ENCODE results near the gene THAP7. TPM values are rescaled to one million over a fixed set of nuclear protein-coding genes. Genes with fewer than 3 reads are reported as not detected.

The THAP7 gene
- total RNA-seq, 1 experiment from 2014 or later, result 55.0 TPM

DNA sequence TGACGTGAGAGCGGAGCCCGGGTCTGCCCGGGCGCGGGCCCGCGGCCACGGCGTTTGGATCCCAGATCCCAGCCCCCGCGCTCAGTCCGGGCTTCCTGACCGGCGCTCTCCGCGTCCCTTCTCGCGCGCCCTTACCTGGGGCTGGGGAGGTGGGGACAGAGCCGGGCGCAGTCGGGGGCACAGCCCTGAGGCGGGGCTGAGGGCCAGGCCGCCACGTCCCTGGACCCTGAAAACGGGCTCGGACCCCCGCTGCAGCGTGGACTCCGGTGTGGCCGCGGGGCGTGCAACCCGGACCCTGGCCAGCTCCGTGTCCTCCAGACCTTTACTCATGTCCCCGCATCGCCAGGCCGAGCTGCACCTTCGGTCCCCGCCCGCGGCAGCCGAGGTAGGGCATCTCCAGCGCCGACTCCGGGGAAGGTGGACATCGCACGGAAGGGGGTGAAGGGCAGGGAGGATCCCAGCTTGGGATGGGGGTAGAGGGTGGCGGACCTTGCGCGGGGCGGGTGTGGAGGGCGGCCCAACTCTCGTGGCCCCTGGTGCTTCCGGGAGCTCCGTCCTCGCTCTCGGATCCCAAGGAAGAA, 44.7 kb downstream of the THAP7 start:
- in situ Hi-C loops (cut with HindIII; ENCODE audit: low pct_unique_long_range_greater_than_20kb, low sequenced_read_pairs), result no loop called here
- DNase-seq (ENCODE audit: low read depth), result peak; percentile 44

- in situ Hi-C loops (cut with HindIII; ENCODE audit: low pct_unique_long_range_greater_than_20kb, low sequenced_read_pairs), result no loop called here
- DNase-seq (ENCODE audit: low read depth), result peak; percentile 42
Measured at GRCh38 chr22:20956258-20957101, 45.4 kb downstream of the THAP7 start.

DNA sequence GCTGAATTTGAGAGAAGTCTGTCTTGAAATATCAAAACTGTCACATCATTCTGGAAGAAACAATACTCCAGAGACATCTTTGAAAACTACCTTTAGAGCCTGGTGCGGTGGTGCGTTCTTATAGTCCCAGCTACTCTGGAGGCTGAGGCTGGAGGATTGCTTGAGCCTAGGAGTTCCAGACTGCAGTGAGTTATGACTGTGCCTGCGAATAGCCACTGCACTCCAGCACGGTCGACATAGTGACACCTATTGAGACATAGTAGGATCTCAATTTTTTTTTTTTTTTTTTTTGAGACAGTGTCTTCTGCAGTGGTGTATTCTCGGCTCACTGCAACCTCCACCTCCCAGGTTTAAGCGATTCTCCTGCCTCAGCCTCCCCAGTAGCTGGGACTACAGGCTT, 46.4 kb downstream of the THAP7 start:
- no peak for DNase-seq (ENCODE audit: low read depth)
- in situ Hi-C loops (cut with HindIII; ENCODE audit: low pct_unique_long_range_greater_than_20kb, low sequenced_read_pairs), result no loop called here

GRCh38 chr22:20953668-20954500, 48.0 kb downstream of the THAP7 start:
- in situ Hi-C loops (cut with HindIII; ENCODE audit: low pct_unique_long_range_greater_than_20kb, low sequenced_read_pairs), result no loop called here
- DNase-seq (ENCODE audit: low read depth), result no peak

DNA sequence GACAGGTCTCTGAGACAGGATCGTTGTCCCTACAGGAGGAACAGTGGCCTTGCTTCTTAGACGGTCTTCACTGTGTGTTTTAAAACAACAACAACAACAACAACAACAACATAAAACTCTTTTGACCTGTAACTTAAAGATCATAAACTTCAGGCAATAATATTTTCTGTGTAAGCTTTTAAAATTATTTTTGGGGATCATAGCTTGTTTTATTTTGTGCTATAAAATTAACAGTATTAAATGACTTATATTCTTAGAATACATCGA, 48.6 kb downstream of the THAP7 start:
- no peak for DNase-seq (ENCODE audit: low read depth)
- in situ Hi-C loops (cut with HindIII; ENCODE audit: low pct_unique_long_range_greater_than_20kb, low sequenced_read_pairs), result no loop called here

DNA sequence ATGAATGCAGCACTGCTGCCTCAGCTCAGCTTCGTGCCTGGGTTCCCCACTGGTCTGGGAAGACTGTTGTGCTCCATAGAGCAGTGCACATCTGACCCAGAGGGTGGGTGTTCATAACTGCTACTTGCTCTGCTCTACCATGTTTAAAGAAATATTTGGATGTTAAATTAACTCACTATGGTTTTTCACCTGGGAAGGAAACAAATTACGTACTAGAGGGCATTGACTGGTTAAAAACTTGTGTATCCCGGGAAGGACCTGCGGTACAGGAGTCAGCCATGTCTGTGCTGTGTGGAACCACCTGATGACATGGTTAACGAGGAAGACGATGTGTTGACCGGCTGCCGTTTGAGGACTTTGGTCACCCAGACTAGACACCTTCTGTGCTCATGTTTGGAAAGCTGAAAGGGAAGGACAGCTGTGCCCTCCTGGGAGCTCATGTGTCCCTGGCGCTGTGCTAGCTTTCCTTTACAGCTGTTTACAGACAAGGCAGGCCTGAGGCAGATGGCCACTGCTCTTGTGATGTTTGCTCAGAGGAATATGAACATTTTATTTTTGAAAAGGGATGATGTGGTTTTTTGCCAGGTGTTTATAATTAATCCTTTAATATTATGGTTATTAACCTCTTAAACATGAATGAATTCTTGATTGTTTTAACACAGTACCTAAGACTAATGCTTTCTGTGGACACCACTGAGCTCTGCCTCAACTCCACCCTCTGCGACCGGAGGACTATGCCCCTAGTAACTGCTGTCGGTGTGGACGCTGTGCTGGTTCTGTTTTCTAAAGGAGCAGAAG, 49.2 kb downstream of the THAP7 start:
- no peak for DNase-seq (ENCODE audit: low read depth)
- in situ Hi-C loops (cut with HindIII; ENCODE audit: low pct_unique_long_range_greater_than_20kb, low sequenced_read_pairs), result no loop called here

- DNase-seq (ENCODE audit: low read depth), result no peak
- in situ Hi-C loops (cut with HindIII; ENCODE audit: low pct_unique_long_range_greater_than_20kb, low sequenced_read_pairs), result no loop called here
Measured at GRCh38 chr22:20951932-20952380, 50.0 kb downstream of the THAP7 start.

DNA sequence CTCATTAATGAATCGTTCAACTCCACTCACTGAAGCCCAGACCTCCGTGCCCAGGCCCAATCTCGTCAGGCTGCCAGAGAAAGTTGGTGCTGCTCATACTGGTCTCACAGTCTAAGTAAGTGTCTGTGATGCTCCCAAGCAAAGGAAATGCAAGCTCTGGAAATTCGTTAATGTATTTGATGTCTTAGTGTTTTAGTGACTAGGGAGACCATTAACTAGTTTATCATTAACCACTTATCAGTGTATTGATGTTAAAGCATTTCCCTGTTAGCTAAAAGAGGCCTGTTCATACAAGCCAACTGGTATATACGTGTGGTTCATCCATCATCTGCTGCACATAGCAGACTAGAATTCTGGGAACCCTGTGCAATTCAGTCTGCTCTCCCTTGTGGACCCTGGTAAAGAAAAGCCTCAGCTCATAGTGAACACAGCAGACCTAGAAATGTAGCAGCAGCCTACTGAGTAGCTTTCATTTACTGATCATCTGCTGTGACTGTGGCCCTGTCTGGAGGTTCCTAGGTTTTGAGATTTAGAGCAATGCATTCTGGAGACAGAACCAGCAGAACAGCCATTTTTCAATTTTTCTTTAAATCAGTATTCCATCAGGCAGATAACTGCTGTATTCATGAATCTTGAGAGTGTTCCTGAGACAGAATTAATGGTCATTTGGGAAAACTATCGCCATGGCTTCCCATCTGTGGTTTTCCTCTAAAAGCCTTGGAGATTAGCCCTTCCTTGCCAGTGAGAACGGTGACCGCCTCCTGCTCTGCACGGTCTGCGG, 50.6 kb downstream of the THAP7 start:
- peak; percentile 76 for DNase-seq (ENCODE audit: low read depth)
- in situ Hi-C loops (cut with HindIII; ENCODE audit: low pct_unique_long_range_greater_than_20kb, low sequenced_read_pairs), result no loop called here

DNA sequence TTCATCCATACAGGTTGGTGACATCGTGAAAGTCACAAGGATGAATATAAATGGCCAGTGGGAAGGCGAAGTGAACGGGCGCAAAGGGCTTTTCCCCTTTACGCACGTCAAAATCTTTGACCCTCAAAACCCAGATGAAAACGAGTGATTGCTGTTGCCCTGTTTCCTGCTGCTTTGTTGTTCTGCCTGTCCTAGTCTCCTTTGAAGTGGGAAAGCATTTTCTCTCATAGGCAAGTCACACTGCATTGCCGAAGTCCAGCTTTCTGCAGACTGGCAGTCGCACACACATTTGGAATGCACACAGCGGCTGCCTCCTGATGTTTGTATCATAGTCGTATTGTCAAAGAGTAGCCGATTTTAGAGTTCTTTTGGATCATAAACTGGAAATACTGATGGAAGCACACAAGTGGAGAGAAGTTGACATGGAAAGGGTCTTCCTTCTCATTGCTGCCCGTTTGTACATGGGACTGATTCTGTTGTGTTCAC, 52.2 kb downstream of the THAP7 start:
- DNase-seq (ENCODE audit: low read depth), result no peak
- in situ Hi-C loops (cut with HindIII; ENCODE audit: low pct_unique_long_range_greater_than_20kb, low sequenced_read_pairs), result no loop called here

Other genes with a start within 250 kb of the THAP7 start
- not detected in 2 replicates for gene SERPIND1, start 228.0 kb downstream of the THAP7 start, total RNA-seq (2014; rRNA removed; shearing (Covaris generic); ENCODE audit: low replicate concordance)
- gene PI4KA, start 143.3 kb downstream of the THAP7 start, total RNA-seq (2014; rRNA removed; shearing (Covaris generic); ENCODE audit: low replicate concordance), result 29.9 and 38.0 TPM in 2 replicates
- 6.9 and 9.6 TPM in 2 replicates for gene SNAP29, start 143.1 kb downstream of the THAP7 start, total RNA-seq (2014; rRNA removed; shearing (Covaris generic); ENCODE audit: low replicate concordance)
- 25.5 and 30.6 TPM in 2 replicates for gene CRKL, start 84.7 kb downstream of the THAP7 start, total RNA-seq (2014; rRNA removed; shearing (Covaris generic); ENCODE audit: low replicate concordance)
- gene AIFM3, start 34.9 kb downstream of the THAP7 start, total RNA-seq (2014; rRNA removed; shearing (Covaris generic); ENCODE audit: low replicate concordance), result 9.6 and 10.9 TPM in 2 replicates
- 27.5 and 50.7 TPM in 2 replicates for gene LZTR1, start 19.8 kb downstream of the THAP7 start, total RNA-seq (2014; rRNA removed; shearing (Covaris generic); ENCODE audit: low replicate concordance)
- gene P2RX6, start 13.0 kb upstream of the THAP7 start, total RNA-seq (2014; rRNA removed; shearing (Covaris generic); ENCODE audit: low replicate concordance), result 8.6 and 9.2 TPM in 2 replicates
- gene SLC7A4, start 30.4 kb upstream of the THAP7 start, total RNA-seq (2014; rRNA removed; shearing (Covaris generic); ENCODE audit: low replicate concordance), result not detected in 2 replicates
- not detected in 2 replicates for gene LRRC74B, start 43.8 kb upstream of the THAP7 start, total RNA-seq (2014; rRNA removed; shearing (Covaris generic); ENCODE audit: low replicate concordance)